Bronchus fibroblast of lung (primary cell): Measurements from ENCODE around the gene HRAS. TPM values are rescaled to one million over a fixed set of nuclear protein-coding genes. Genes with fewer than 3 reads are reported as not detected.

Experiments
- total RNA-seq: library from RNA; depleted of rRNA; stranded (reverse); fragments of >200 nt; gene quantifications from 2 replicates; pipeline ENCODE4 v1.2.3, GENCODE V29; 2015

The HRAS gene
- total RNA-seq: 53.1 and 65.7 TPM in 2 replicates

GRCh38 chr11:535519-536454 lies at the start of gene HRAS:
HRAS (minus strand) TSS chr11:535576.

GRCh38 chr11:575996-576768 lies 40.8 kb upstream of the HRAS start, which contains the start of gene PHRF1:
PHRF1 (plus strand) TSS chr11:576470; CDS start chr11:581513, 5,043 bp downstream.

GRCh38 chr11:560305-561147 lies 25.1 kb upstream of the HRAS start, which contains the start of the genes LMNTD2 and RASSF7:
LMNTD2 (minus strand) TSS chr11:560738; CDS start chr11:560716, 22 bp downstream.
RASSF7 (plus strand) TSS chr11:560970; CDS start chr11:561769, 799 bp downstream.

GRCh38 chr11:536841-537621 lies 1.7 kb upstream of the HRAS start, which contains the start of gene LRRC56:
LRRC56 (plus strand) TSS chr11:537527; CDS start chr11:540685, 3,158 bp downstream.

GRCh38 chr11:506995-507726 lies 28.2 kb downstream of the HRAS start, which contains the start of gene RNH1:
RNH1 (minus strand) TSS chr11:507242; CDS start chr11:502162, 5,080 bp downstream.

Other genes starting within 250 kb of the HRAS start
- gene PGGHG, start 246.4 kb downstream of the HRAS start, total RNA-seq: 6.1 and 6.4 TPM in 2 replicates
- gene IFITM5, start 236.1 kb downstream of the HRAS start, total RNA-seq: not detected in 2 replicates
- 317 and 338 TPM in 2 replicates for gene IFITM2, start 227.8 kb downstream of the HRAS start, total RNA-seq
- gene IFITM1, start 221.5 kb downstream of the HRAS start, total RNA-seq: 72.5 and 82.9 TPM in 2 replicates
- gene IFITM3, start 214.7 kb downstream of the HRAS start, total RNA-seq: 256 and 282 TPM in 2 replicates
- gene B4GALNT4, start 166.1 kb downstream of the HRAS start, total RNA-seq: 4.7 and 10.7 TPM in 2 replicates
- gene PKP3, start 141.4 kb downstream of the HRAS start, total RNA-seq: 1.9 and 2.0 TPM in 2 replicates
- gene SIGIRR, start 120.6 kb downstream of the HRAS start, total RNA-seq: 25.1 and 29.9 TPM in 2 replicates
- gene ANO9, start 93.6 kb downstream of the HRAS start, total RNA-seq: under 0.01 TPM in 1 of 2 replicates, not detected in the other
- gene PTDSS2, start 85.3 kb downstream of the HRAS start, total RNA-seq: 32.4 and 33.9 TPM in 2 replicates
- gene RNH1, start 28.3 kb downstream of the HRAS start, total RNA-seq: 272 and 273 TPM in 2 replicates
- gene LRRC56, start 2.0 kb upstream of the HRAS start, total RNA-seq: 0.30 and 0.34 TPM in 2 replicates
- gene LMNTD2, start 25.2 kb upstream of the HRAS start, total RNA-seq: 0.59 and 0.84 TPM in 2 replicates
- gene RASSF7, start 25.4 kb upstream of the HRAS start, total RNA-seq: 9.1 and 9.4 TPM in 2 replicates
- 18.1 and 20.5 TPM in 2 replicates for gene PHRF1, start 40.9 kb upstream of the HRAS start, total RNA-seq
- gene IRF7, start 80.4 kb upstream of the HRAS start, total RNA-seq: 11.1 and 16.3 TPM in 2 replicates
- not detected in 2 replicates for gene CDHR5, start 89.4 kb upstream of the HRAS start, total RNA-seq
- gene SCT, start 91.6 kb upstream of the HRAS start, total RNA-seq: not detected in 2 replicates
- 0.15 TPM in 1 of 2 replicates, not detected in the other for gene DRD4, start 101.7 kb upstream of the HRAS start, total RNA-seq
- gene DEAF1, start 159.6 kb upstream of the HRAS start, total RNA-seq: 20.7 and 27.2 TPM in 2 replicates
- gene TMEM80, start 160.2 kb upstream of the HRAS start, total RNA-seq: 8.2 and 8.9 TPM in 2 replicates
- gene EPS8L2, start 170.7 kb upstream of the HRAS start, total RNA-seq: 11.8 and 13.5 TPM in 2 replicates
- 157 and 164 TPM in 2 replicates for gene TALDO1, start 211.9 kb upstream of the HRAS start, total RNA-seq
- gene GATD1, start 241.9 kb upstream of the HRAS start, total RNA-seq: 26.3 and 28.1 TPM in 2 replicates